PFSK-1 (cell line): Measurements from ENCODE around the gene N4BP2.

Experiments
- POLR2AphosphoS5 ChIP-seq: IDR thresholded peaks from 2 replicates; pipeline ENCODE4 v1.6.1; 2012; ENCODE audit warnings: low read depth, mild to moderate bottlenecking, control low read depth, low read length, moderate library complexity
- TAF1 ChIP-seq: IDR thresholded peaks from 2 replicates; pipeline ENCODE4 v1.6.1; 2012; ENCODE audit warnings: low read length, control low read depth, borderline replicate concordance; ENCODE audit not compliant: insufficient read depth

GRCh38 chr4:40140196-40140595, 83.5 kb downstream of the N4BP2 start:
- TF ChIP-seq TAF1 (no peak), POLR2AphosphoS5 (no peak)
